Esophagus squamous epithelium (tissue), 5 donors: ENCODE measurements around the gene FAM20A. TPM values are rescaled to one million over a fixed set of nuclear protein-coding genes. Genes with fewer than 3 reads are reported as not detected.
"Not testable (repeated sequence)": the region's sequence is repeated elsewhere in the genome, so short reads cannot be mapped to it uniquely, and the experiment has no call there.

ENCODE experiments used
- DNase-seq: peaks from one replicate; lab custom pipeline; 2025; lab: John Stamatoyannopoulos, UW
- H3K27ac ChIP-seq, 4 donors: fragments of 200-600 bp; sonication (generic); one replicate each; pipeline ENCODE4 v1.5.1; 2016 to 2019; ENCODE audit warnings: mild to moderate bottlenecking in 1 of 4
- H3K27me3 ChIP-seq, 4 donors: fragments of 200-600 bp; sonication (generic); 1 replicate in 3 of 4; 2 replicates in 1 of 4; pipeline versions ENCODE4 v1.5.1 to v1.6.0; 2017 to 2021; ENCODE audit warnings: antibody characterized with exemption in 1 of 4
- H3K36me3 ChIP-seq, 3 donors: fragments of 200-600 bp; sonication (generic); one replicate each; pipeline ENCODE4 v1.5.1; 2016 to 2019
- H3K4me1 ChIP-seq, 3 donors: fragments of 200-600 bp; sonication (generic); one replicate each; pipeline ENCODE4 v1.5.1; 2017 to 2019
- H3K4me3 ChIP-seq, 4 donors: fragments of 200-600 bp; sonication (generic); 1 replicate in 3 of 4; 2 replicates in 1 of 4; pipeline ENCODE4 v1.5.1; 2016 to 2019; ENCODE audit warnings: mild to moderate bottlenecking in 2 of 4, moderate library complexity in 1 of 4
- H3K9me3 ChIP-seq, 3 donors: fragments of 200-600 bp; sonication (generic); one replicate each; pipeline ENCODE4 v1.5.1; 2016 to 2019
- POLR2A ChIP-seq, 4 donors: fragments of 450-650 bp; IDR thresholded peaks; one replicate each; pipeline ENCODE4 v1.6.1; 2017; ENCODE audit warnings: antibody characterized with exemption in 4 of 4, mild to moderate bottlenecking in 4 of 4, moderate library complexity in 3 of 4
- WGBS, 2 donors: methylation state at CpG; one replicate each; pipeline ENCODE4 v1.1.5; 2018; 5-methylcytosine and 5-hydroxymethylcytosine counted together
- intact Hi-C: fragments of 100-400 bp; cut with DNase I; formaldehyde crosslinking; loops from one replicate; pipeline ENCODE4 v1.15.0; 2022
- total RNA-seq, 4 donors: library from RNA; depleted of rRNA; stranded (reverse); fragments of >200 nt; gene quantifications; one replicate each; pipeline ENCODE4 v1.1.0, GENCODE V29; 2016
- TF ChIP-seq, protein P1 (sequence below), 6 experiments: fragments of 450-650 bp in 4 of 6; fragments of 200-600 bp in 2 of 6; sonication (generic) in 2 of 6; IDR thresholded peaks; one replicate each; pipeline ENCODE4 v1.5.1; 2016 to 2019; ENCODE audit warnings: antibody characterized with exemption in 6 of 6, mild to moderate bottlenecking in 4 of 6, moderate library complexity in 4 of 6
- donor health status: DM: yes; HTN: yes; CAD: no.

FAM20A gene
- total RNA-seq, 4 donors from 2014 or later = 4.0 to 15.3 (median 7.8) TPM

DNA sequence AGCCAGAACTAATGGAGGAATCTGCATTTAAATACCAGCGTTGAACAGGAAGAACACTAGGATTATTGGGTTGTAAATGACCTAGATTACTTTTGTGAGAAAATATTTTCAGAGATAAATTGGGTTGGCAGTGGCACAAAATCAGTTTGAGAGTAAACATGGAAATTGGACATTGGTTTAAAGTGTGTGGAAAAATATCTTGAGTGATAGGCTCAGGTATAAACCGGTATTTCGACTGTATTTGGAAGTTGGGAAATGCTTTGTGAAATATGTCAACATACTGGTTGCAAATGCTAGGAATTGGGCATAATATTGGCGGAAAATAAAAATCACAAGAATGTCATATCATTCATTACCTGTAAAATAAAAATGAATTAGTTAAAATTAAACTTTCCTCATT, 73.9 kb downstream of the FAM20A start:
- H3K36me3 ChIP-seq = peaks cover 13 to 100% (median 32%) of the 10 kb centered on the region in 3 donors

DNA sequence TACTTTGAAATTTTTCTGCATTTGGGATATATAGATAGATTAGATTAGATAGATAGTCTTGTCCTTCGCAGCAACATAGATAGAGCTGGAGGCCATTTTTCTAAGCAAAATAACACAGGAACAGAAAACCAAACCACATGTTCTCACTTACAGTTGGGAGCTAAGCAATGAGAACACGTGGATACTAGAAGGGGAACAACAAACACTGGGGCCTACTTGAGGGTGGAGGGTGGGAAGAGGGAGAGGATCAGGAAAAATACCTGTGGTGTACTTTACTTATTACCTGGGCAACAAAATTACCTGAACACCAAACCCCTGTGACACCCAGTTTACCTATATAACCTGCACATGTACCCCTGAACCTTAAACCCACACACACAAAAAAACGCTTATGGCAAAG, 74.6 kb downstream of the FAM20A start:
- no peak for TF ChIP-seq POLR2A (IDR thresholded peaks at IDR 0.05)
- TF ChIP-seq, protein P1, sequence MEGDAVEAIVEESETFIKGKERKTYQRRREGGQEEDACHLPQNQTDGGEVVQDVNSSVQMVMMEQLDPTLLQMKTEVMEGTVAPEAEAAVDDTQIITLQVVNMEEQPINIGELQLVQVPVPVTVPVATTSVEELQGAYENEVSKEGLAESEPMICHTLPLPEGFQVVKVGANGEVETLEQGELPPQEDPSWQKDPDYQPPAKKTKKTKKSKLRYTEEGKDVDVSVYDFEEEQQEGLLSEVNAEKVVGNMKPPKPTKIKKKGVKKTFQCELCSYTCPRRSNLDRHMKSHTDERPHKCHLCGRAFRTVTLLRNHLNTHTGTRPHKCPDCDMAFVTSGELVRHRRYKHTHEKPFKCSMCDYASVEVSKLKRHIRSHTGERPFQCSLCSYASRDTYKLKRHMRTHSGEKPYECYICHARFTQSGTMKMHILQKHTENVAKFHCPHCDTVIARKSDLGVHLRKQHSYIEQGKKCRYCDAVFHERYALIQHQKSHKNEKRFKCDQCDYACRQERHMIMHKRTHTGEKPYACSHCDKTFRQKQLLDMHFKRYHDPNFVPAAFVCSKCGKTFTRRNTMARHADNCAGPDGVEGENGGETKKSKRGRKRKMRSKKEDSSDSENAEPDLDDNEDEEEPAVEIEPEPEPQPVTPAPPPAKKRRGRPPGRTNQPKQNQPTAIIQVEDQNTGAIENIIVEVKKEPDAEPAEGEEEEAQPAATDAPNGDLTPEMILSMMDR (IDR thresholded peaks at IDR 0.05) = no peak
- no peaks in the 10 kb centered on the region for H3K9me3 ChIP-seq
- H3K27ac ChIP-seq = no peak overlapping the region
- 79 to 86% methylated on average over 3 of the region's 3 CpGs for WGBS, 2 donors
- H3K4me1 ChIP-seq = peaks cover 0 to 12% (median 0%) of the 10 kb centered on the region in 3 donors
- intact Hi-C loops = no loop called here
- H3K36me3 ChIP-seq = peaks cover 13 to 98% (median 33%) of the 10 kb centered on the region in 3 donors
- no peak for DNase-seq
- no peak overlapping the region for H3K4me3 ChIP-seq
- no peaks in the 10 kb centered on the region for H3K27me3 ChIP-seq

More for the DNA sequence above, 73.9 kb downstream of the FAM20A start:
- no peaks in the 10 kb centered on the region for H3K9me3 ChIP-seq
- H3K27ac ChIP-seq = no peak overlapping the region
- no peak overlapping the region for H3K4me3 ChIP-seq
- no peak for TF ChIP-seq POLR2A (IDR thresholded peaks at IDR 0.05)
- TF ChIP-seq, protein P1 (IDR thresholded peaks at IDR 0.05) = no peak
- peaks cover 0 to 7% (median 0%) of the 10 kb centered on the region in 3 donors for H3K4me1 ChIP-seq
- no peaks in the 10 kb centered on the region for H3K27me3 ChIP-seq
- DNase-seq = no peak
- intact Hi-C loops = no loop called here
- 78 to 87% methylated on average over 4 of the region's 4 CpGs for WGBS, 2 donors

DNA sequence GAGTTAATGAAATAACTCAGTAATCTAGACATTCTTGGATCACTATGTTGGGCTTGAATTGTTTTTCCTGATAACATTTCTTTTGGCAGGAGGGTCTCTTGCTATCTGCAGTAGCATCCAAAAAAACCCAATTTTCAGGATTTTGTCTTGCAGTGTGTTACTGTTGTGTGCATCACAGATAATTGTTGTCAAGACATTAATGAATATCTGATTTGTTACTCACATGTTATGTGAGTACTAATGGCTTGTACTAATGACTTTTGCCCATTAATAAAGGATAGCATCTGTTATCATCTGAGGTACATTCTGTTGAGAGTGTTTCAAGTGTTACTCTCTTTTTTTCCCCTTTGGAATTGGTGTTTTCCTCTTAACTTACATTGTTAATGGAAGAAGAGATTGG, 78.9 kb downstream of the FAM20A start:
- Histone ChIP-seq H3K27ac (no peak overlapping the region), H3K27me3 (no peaks in the 10 kb centered on the region), H3K9me3 (no peaks in the 10 kb centered on the region), H3K4me3 (no peak overlapping the region), H3K4me1 (peaks cover 0 to 36% (median 0%) of the 10 kb centered on the region in 3 donors), H3K36me3 (peaks cover 0 to 97% (median 27%) of the 10 kb centered on the region in 3 donors)
- intact Hi-C loops = no loop called here
- TF ChIP-seq POLR2A (IDR thresholded peaks at IDR 0.05) = no peak
- TF ChIP-seq, protein P1 (IDR thresholded peaks at IDR 0.05) = no peak
- DNase-seq = no peak

DNA sequence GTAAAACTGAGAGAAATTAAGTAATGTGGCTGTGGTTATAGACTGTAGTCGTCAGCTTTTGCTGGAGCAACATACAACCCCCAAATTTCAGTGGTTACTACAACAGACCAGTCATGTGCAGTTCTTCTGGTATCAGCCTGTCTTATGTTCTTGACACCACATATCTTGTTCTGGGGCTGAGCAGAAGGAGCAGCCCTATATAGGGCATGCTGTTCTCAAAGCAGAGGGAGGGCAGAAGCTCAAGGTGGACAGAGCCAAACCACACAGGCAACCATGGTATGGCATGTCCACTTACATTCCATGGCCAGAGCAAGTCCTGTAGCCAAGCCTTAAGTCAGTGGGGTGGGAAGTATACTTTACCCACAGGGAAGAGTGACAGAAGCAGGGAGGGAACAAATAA, 81.3 kb downstream of the FAM20A start:
- Histone ChIP-seq H3K27ac (no peak overlapping the region), H3K9me3 (no peaks in the 10 kb centered on the region), H3K4me3 (no peak overlapping the region), H3K36me3 (peaks cover 0 to 94% (median 23%) of the 10 kb centered on the region in 3 donors), H3K27me3 (no peaks in the 10 kb centered on the region), H3K4me1 (peaks cover 0 to 59% (median 8%) of the 10 kb centered on the region in 3 donors)
- TF ChIP-seq POLR2A (IDR thresholded peaks at IDR 0.05) = no peak
- TF ChIP-seq, protein P1 (IDR thresholded peaks at IDR 0.05) = no peak
- WGBS, 2 donors = 74 to 88% methylated on average over 1 of the region's 1 CpG
- intact Hi-C loops = no loop called here
- no peak for DNase-seq

DNA sequence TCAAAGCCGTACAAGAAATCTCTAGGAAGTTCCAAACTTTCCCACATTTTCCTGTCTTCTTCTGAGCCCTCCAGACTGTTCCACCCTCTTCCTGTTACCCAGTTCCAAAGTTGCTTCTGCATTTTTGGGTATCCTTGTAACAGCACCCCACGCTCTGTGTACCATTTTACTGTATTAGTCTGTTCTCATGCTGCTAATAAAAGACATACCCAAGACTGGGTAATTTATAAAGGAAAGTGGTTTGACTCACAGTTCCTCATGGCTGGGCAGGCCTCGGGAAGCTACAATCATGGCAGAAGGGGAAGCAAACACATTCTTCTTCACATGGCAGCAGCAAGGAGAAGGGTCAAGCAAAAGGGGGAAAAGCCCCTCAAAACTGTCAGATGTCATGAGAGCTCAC, 82.1 kb downstream of the FAM20A start:
- DNase-seq, H3K27me3 ChIP-seq, H3K9me3 ChIP-seq, H3K27ac ChIP-seq, intact Hi-C loops, H3K4me3 ChIP-seq: not testable (repeated sequence)
- peaks cover 0 to 86% (median 22%) of the 10 kb centered on the region in 3 donors for H3K36me3 ChIP-seq
- 85 to 88% methylated on average over 2 to 3 of the region's 3 CpGs for WGBS, 2 donors
- H3K4me1 ChIP-seq = peaks cover 0 to 68% (median 11%) of the 10 kb centered on the region in 3 donors
